Erythroblast (primary cell): ENCODE data around the gene GALNT11.

Experiments used
- DNase-seq, 2 experiments: peaks; one replicate each; lab custom pipeline; 2025; lab: John Stamatoyannopoulos, UW
- GATA1 ChIP-seq: IDR thresholded peaks from 2 replicates; pipeline ENCODE4 v1.6.1; 2011; ENCODE audit warnings: low read depth, mild to moderate bottlenecking, control low read depth, low read length, moderate library complexity
- POLR2A ChIP-seq: IDR thresholded peaks from 2 replicates; pipeline ENCODE4 v1.6.1; 2011; ENCODE audit warnings: mild to moderate bottlenecking, low read length

The GALNT11 gene

DNA sequence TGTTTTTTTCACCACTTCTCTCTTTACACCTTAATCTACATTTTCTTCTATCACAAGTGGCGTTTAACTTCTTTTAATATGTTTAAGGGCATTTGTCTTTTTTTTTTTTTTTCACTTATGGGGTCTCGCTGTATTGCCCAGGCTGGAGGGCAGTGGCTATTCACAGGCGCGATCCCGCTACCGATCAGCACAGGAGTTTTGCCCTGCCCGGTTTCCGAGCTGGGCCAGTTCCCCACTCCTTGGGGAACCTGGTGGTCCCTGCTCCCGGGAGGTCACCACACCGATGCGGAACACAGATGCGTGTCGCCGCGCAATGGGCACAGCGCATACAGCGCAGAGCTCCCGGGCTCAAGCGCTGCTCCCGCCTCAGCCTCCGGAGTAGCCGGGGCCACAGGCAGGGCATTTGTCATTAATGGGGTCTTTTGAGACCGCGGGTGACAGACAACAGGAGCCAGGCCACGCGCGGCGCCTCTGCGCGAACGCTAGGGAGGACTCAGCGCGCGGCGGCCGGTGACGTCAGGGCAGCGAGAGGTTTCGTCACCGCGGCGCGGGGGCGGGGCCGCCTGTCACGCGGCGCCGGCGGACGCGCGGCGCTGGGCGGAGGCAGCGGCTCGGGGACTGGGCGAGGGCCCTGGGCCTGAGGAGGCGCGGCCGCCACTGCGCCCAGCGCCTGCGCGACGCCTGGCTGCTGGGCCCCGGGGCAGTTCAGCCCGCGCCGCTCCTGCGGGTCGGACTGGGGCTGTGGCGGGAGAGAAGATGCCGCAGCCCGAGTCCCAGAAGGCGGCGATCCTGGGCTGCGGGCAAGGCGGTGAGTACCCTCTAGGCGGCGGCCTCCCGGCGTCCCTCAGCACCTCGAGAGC lies at the start of gene GALNT11:
Gene GALNT11 (plus strand): TSS at position 598 of the 860 bp plus-strand sequence. CDS start 68,554 bp downstream, outside the sequence.
- TF ChIP-seq GATA1, result no peak
- TF ChIP-seq POLR2A, result peak; percentile 93
- DNase-seq, result peak; percentile 93 to 97

GRCh38 chr7:151978616-151979015 lies 46.9 kb upstream of the GALNT11 start:
- TF ChIP-seq POLR2A (no peak), GATA1 (no peak)
- DNase-seq, result no peak

- no peak for DNase-seq
- TF ChIP-seq POLR2A (no peak), GATA1 (no peak)
Observed at GRCh38 chr7:151981223-151981622, 44.3 kb upstream of the GALNT11 start.

- DNase-seq, result no peak
- no peak for TF ChIP-seq GATA1
- no peak for TF ChIP-seq POLR2A
Observed at GRCh38 chr7:151982806-151983205, 42.7 kb upstream of the GALNT11 start.

DNA sequence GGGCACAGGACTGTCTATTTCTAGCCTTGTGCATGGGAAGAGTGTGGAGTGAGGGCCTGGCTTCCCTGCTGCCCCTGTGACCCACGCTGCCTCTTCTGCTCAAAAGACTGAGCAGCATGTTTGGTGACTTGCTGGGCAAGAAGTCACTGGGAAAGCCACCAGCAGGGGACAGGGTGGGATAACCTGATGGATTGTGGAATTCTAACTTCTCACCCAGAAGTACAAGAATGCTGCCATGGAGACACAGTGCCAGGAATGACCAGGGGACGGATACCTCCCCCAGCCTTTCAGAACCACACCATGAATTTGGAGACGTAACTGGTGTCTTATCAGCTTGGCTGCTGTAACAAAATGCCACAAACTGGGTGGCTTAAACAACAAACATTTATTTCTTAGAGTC lies 40.9 kb upstream of the GALNT11 start:
- TF ChIP-seq POLR2A (no peak), GATA1 (no peak)
- no peak for DNase-seq

DNA sequence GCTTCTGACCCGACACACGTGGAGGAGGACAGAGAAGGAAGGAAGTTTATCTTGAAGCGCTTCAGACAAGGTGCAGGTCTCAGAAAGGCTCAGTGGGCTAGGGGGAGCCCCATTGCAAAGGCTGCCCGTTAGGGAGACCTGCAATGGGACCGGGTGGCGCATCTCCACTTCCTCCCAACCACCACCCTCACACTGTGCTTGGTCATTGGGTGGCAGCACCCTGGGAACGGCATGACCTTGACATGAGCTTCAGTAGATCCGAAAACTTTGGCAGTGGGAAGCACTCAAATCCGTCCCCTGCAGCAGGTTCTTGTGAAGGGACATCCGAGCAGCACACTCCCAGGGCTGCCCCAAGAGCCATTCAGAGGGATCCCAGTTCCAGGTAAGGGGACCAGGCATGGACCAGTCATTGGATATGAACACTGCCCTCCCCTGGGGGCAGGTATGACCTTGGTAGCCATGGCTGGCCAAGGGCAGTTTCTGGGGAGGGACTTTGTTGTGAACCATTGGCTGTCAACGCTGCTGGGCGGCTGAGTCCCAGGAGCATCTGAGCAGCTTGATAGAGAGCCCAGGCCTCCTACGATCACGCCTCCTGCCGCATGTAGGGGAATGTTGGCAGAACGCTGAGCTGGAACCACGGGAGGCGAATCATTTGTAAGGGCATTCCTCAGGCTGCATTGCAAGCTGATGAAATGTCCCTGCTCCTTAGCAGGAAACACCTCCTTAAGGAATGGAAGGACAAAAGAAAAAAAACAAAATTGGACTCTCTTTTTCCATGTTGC lies 37.5 kb upstream of the GALNT11 start:
- TF ChIP-seq GATA1 (no peak), POLR2A (no peak)
- DNase-seq, result no peak

GRCh38 chr7:151992375-151992774 lies 33.1 kb upstream of the GALNT11 start:
- DNase-seq, result peak; percentile 25 to 28
- no peak for TF ChIP-seq GATA1
- no peak for TF ChIP-seq POLR2A

DNA sequence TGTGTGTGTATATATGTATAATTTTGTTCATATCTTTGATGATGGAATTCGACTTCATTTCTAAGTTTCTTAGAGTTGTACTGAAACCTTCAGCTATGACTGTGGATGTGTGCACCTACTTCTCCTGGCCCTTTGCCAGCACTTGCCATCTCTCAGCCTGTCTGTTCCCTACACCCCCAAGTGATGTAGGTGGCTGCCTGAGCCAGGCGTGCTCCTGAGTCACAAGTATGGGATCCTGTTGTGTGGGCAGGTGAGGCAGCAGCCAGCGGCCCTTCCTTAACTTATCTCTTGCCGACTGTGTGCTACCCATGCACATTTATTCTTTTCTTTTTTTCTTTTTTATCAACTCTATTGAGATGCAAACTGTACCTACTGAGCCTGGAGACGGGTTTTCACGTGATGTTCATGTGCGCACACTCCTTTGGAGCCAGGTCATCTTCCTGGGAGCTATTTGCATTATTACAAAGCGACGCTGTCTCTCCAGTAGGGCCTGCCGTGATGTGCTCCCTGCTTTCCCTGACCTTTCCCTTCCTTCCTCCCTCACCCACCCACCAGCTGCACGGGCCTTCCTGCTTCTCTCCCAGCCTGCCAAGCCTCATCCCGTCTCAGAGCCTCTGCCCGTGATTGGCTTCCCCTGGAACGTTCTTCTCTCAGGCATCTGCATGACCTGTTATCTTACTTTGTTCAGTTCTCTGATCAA lies 31.3 kb upstream of the GALNT11 start:
- TF ChIP-seq GATA1 (no peak), POLR2A (no peak)
- peak in 1 of 2 experiments; percentile 5 for DNase-seq

DNA sequence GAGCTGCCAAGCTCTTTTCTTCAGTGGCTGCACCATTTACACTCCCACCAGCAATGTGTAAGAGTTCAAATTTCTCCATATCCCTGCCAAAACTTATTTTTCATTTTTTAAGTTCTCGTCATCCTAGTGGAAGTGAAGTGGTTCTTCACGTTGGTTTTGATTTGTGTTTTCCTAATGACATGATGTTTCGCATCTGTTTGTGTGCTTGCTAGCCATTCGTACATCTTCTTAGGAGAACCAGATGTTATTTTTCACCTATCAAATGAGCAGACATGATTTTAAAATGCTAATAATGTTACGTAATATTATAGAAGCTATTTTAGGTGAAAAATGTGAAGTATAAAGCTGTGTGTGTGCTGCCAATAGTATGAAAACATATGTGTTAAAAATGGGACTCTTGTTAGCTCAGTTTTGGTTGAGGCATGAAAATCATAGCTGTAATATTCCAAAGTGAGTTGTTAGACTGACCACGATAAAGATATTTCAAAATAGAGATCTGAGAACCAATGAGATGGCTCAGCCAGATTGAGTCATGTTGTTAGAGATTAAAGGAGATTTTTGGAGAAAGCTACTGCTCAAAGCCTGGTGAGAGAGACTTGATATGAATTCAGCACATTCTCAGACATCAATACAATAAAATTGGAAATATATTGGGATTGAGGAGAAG lies 25.9 kb upstream of the GALNT11 start:
- TF ChIP-seq GATA1 (no peak), POLR2A (no peak)
- DNase-seq, result no peak

- DNase-seq, result no peak
- no peak for TF ChIP-seq POLR2A
- TF ChIP-seq GATA1, result no peak
Observed at GRCh38 chr7:152000191-152000590, 25.3 kb upstream of the GALNT11 start.

GRCh38 chr7:152006336-152006735 lies 19.1 kb upstream of the GALNT11 start:
- no peak for TF ChIP-seq POLR2A
- TF ChIP-seq GATA1, result no peak
- DNase-seq, result no peak

DNA sequence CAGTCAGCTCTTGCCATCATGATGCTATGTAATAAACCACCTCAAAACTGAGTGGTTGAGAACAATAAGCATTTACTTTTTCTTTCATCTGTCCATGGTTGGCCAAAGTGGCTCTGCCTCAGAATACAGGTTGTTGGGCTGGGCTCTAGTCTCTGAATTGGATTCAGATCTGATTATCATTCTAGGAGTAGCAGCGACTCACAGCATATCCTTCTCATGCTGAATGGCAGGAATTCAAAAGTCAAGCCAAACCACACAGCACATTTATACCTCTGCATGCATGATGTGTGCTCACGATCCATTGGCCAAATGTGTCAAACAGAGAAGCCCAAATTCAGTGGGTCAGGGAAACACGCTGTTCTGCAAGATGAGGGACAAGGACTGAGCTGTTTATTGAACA lies 13.6 kb upstream of the GALNT11 start:
- TF ChIP-seq POLR2A (no peak), GATA1 (no peak)
- no peak for DNase-seq

- no peak for TF ChIP-seq GATA1
- TF ChIP-seq POLR2A, result no peak
- no peak for DNase-seq
Observed at GRCh38 chr7:152013230-152013629, 12.2 kb upstream of the GALNT11 start.
